ENCODE results near the gene SLC23A2. TPM values are rescaled to one million over a fixed set of nuclear protein-coding genes. Genes with fewer than 3 reads are reported as not detected.
"Not testable (repeated sequence)": the region's sequence is repeated elsewhere in the genome, so short reads cannot be mapped to it uniquely, and the experiment has no call there.

SLC23A2 gene
- polyA plus RNA-seq, 1 of the 3 experiments (the other 2 are of a cell fraction), result 14.0 TPM

DNA sequence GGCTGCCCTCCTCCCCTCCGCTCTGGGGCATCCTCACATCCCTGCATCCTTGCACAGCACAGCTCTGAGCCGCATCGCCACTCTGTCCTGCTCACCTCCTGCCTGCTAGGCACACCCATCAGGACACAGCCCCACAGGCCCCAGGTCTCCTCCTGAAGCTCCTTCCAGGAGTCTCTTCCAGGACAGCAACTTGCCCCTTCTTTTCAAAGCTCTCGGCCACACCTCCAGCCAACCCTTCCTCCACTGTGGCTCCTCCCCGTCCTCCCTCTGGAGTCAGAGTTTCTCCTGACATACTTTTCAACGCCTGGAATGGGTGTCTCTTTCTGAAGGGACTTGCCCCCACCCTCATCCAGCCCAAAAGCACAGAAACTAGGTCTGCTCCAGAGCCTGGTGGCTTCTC is 77.3 kb downstream of the SLC23A2 start (continued):
- TF ChIP-seq, protein P1, sequence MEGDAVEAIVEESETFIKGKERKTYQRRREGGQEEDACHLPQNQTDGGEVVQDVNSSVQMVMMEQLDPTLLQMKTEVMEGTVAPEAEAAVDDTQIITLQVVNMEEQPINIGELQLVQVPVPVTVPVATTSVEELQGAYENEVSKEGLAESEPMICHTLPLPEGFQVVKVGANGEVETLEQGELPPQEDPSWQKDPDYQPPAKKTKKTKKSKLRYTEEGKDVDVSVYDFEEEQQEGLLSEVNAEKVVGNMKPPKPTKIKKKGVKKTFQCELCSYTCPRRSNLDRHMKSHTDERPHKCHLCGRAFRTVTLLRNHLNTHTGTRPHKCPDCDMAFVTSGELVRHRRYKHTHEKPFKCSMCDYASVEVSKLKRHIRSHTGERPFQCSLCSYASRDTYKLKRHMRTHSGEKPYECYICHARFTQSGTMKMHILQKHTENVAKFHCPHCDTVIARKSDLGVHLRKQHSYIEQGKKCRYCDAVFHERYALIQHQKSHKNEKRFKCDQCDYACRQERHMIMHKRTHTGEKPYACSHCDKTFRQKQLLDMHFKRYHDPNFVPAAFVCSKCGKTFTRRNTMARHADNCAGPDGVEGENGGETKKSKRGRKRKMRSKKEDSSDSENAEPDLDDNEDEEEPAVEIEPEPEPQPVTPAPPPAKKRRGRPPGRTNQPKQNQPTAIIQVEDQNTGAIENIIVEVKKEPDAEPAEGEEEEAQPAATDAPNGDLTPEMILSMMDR (IDR thresholded peaks at IDR 0.05), result no peak
- TF ChIP-seq RCOR1 (IDR thresholded peaks at IDR 0.05; ENCODE audit: low read length), result no peak
- TF ChIP-seq MXI1 (IDR thresholded peaks at IDR 0.05; ENCODE audit: low read depth, low read length), result no peak
- TF ChIP-seq FOXM1 (IDR thresholded peaks at IDR 0.05; ENCODE audit: low read depth), result no peak

DNA sequence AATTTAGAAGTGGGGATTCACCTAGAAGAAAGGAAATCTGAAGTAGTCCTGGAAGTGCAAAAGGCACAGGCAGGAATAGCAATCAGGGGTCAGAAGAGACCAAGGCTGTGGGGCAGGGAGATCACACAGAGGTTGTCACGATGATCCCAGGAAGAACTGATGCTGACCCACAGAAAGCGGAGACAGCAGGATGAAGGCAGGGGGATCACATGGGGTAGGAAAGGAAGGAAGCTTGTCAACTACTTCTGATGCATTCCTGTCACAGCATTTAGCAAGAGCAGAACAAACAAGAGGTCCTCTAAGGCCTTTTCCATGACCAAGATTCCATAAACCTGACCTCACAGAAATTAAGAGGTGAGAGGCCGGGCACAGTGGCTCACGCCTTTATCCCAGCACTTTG is 79.1 kb downstream of the SLC23A2 start:
- no peaks in the 10 kb centered on the region for H3K27me3 ChIP-seq (ENCODE audit: insufficient read depth)
- no peak overlapping the region for H2AFZ ChIP-seq (ENCODE audit: low read depth)
- no peak overlapping the region for H3K4me2 ChIP-seq
- no peak overlapping the region for H3K27ac ChIP-seq (ENCODE audit: low read depth in 2 of 2, low read length in 1 of 2)
- no peak overlapping the region for H3K4me3 ChIP-seq (ENCODE audit: low read depth in 2 of 2, low read length in 1 of 2)
- H3K4me1 ChIP-seq (ENCODE audit: control insufficient read depth in 1 of 2, insufficient read depth in 2 of 2, low read depth in 1 of 2, low read length in 1 of 2), result peaks cover 0 to 13% of the 10 kb centered on the region in 2 experiments; a peak in 2 of 4 replicates
- no peaks in the 10 kb centered on the region for H3K9me3 ChIP-seq
- no peak overlapping the region for H3K9ac ChIP-seq
- POLR2A ChIA-PET, result no interaction called here
- H3K79me2 ChIP-seq (ENCODE audit: insufficient read depth), result no peaks in the 10 kb centered on the region
- no peak for TF ChIP-seq GABPA (IDR thresholded peaks at IDR 0.05; ENCODE audit: low read depth)
- TF ChIP-seq TCF12 (IDR thresholded peaks at IDR 0.05), result no peak
- no peak for TF ChIP-seq EZH2phosphoT487 (IDR thresholded peaks at IDR 0.05; ENCODE audit: borderline replicate concordance, low read depth)
- no peak for TF ChIP-seq POLR2AphosphoS5 (IDR thresholded peaks at IDR 0.05; ENCODE audit: low read depth, low read length)
- TF ChIP-seq MEF2A (IDR thresholded peaks at IDR 0.05; ENCODE audit: borderline replicate concordance, low read depth), result no peak
- TF ChIP-seq, protein P2, sequence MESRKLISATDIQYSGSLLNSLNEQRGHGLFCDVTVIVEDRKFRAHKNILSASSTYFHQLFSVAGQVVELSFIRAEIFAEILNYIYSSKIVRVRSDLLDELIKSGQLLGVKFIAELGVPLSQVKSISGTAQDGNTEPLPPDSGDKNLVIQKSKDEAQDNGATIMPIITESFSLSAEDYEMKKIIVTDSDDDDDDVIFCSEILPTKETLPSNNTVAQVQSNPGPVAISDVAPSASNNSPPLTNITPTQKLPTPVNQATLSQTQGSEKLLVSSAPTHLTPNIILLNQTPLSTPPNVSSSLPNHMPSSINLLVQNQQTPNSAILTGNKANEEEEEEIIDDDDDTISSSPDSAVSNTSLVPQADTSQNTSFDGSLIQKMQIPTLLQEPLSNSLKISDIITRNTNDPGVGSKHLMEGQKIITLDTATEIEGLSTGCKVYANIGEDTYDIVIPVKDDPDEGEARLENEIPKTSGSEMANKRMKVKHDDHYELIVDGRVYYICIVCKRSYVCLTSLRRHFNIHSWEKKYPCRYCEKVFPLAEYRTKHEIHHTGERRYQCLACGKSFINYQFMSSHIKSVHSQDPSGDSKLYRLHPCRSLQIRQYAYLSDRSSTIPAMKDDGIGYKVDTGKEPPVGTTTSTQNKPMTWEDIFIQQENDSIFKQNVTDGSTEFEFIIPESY (IDR thresholded peaks at IDR 0.05; ENCODE audit: borderline replicate concordance, low read depth), result no peak
- no peak for TF ChIP-seq GATA2 (CRISPR knock-in tag; IDR thresholded peaks at IDR 0.05)
- TF ChIP-seq, protein P3, sequence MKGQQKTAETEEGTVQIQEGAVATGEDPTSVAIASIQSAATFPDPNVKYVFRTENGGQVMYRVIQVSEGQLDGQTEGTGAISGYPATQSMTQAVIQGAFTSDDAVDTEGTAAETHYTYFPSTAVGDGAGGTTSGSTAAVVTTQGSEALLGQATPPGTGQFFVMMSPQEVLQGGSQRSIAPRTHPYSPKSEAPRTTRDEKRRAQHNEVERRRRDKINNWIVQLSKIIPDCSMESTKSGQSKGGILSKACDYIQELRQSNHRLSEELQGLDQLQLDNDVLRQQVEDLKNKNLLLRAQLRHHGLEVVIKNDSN (IDR thresholded peaks at IDR 0.05; ENCODE audit: borderline replicate concordance, low read depth), result no peak
- WGBS (ENCODE audit: low lambda C conversion rate), result 88% methylated on average over 4 of the region's 4 CpGs
- no peaks in the 10 kb centered on the region for H4K20me1 ChIP-seq (ENCODE audit: insufficient read depth)
- no peaks in the 10 kb centered on the region for H3K36me3 ChIP-seq (replicated peaks in 1 of 2; ENCODE audit: control insufficient read depth in 1 of 2, insufficient read depth in 2 of 2, low read length in 1 of 2)
- DNase-seq, result no peak
- CTCF ChIA-PET, result no interaction called here
- H3K9me2 ChIP-seq, result no peaks in the 10 kb centered on the region
- H3F3A ChIP-seq (replicated peaks; ENCODE audit: insufficient read depth), result no peaks in the 10 kb centered on the region

DNA sequence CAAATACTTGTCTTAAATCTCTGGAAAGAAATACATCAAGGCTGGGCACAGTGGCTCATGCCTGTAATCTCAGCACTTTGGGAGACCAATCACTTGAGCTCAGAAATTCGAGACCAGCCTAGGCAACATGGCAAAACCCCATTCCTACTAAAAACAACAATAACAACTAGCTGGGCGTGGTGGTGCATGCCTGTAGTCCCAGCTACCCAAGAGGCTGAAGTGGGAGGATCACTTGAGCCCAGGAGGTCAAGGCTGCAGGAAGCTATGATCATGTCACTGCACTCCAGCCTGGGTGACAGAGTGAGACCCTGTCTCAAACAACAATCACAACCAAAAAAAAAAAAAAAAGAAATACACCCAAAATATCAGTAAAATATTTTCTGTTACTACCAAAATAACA is 80.0 kb downstream of the SLC23A2 start:
- H4K20me1 ChIP-seq (ENCODE audit: insufficient read depth); DNase-seq; H2AFZ ChIP-seq (ENCODE audit: low read depth); H3K9me2 ChIP-seq; H3K9me3 ChIP-seq; H3K4me3 ChIP-seq (ENCODE audit: low read depth in 2 of 2, low read length in 1 of 2); H3K4me1 ChIP-seq (ENCODE audit: control insufficient read depth in 1 of 2, insufficient read depth in 2 of 2, low read depth in 1 of 2, low read length in 1 of 2); H3K9ac ChIP-seq; H3K27ac ChIP-seq (ENCODE audit: low read depth in 2 of 2, low read length in 1 of 2); H3K4me2 ChIP-seq; H3K27me3 ChIP-seq (ENCODE audit: insufficient read depth); CTCF ChIA-PET; POLR2A ChIA-PET; H3K79me2 ChIP-seq (ENCODE audit: insufficient read depth); H3F3A ChIP-seq (replicated peaks; ENCODE audit: insufficient read depth); H3K36me3 ChIP-seq (replicated peaks in 1 of 2; ENCODE audit: control insufficient read depth in 1 of 2, insufficient read depth in 2 of 2, low read length in 1 of 2): not testable (repeated sequence)
- 92% methylated on average over 2 of the region's 2 CpGs for WGBS (ENCODE audit: low lambda C conversion rate)
